Suprapubic skin (tissue), 4 donors: ENCODE results near the gene SLC16A10.

ENCODE experiments used
- EP300 ChIP-seq: sonication (generic); formaldehyde crosslinking; IDR thresholded peaks from one replicate; pipeline ENCODE4 v1.6.1; 2017; ENCODE audit warnings: antibody characterized with exemption
- POLR2A ChIP-seq, 2 donors: fragments of 450-650 bp; IDR thresholded peaks; one replicate each; pipeline ENCODE4 v1.6.1; 2017; ENCODE audit warnings: antibody characterized with exemption in 2 of 2, mild to moderate bottlenecking in 2 of 2, moderate library complexity in 2 of 2
- POLR2AphosphoS5 ChIP-seq, 3 donors: sonication (generic); formaldehyde crosslinking; IDR thresholded peaks; one replicate each; pipeline ENCODE4 v1.6.1; 2017; ENCODE audit warnings: antibody characterized with exemption in 3 of 3
- TF ChIP-seq, protein P1 (sequence below), 2 donors: fragments of 200-600 bp in 1 of 2; fragments of 450-650 bp in 1 of 2; sonication (generic) in 1 of 2; IDR thresholded peaks; one replicate each; pipeline ENCODE4 v1.5.1; 2016 to 2019; ENCODE audit warnings: antibody characterized with exemption in 2 of 2, mild to moderate bottlenecking in 1 of 2, moderate library complexity in 1 of 2

DNA sequence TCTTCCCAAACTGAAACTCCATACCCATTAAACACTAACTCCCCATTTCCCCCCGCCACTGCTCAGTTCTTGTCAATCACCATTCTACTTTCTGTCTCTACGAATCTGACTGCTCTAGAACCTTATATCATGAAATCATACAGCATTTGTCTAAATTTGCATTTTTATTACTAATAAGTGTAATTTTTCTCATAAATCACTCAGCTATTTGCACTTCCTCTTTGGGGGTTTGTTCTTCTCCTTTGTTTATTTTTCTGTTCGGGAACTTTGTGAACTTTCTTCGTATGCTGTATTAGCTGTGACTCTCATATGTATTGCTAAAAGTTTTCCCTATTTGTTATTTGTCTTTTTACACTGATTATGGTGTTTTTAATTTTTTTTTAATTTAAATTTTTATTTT lies 152.2 kb downstream of the SLC16A10 start:
- TF ChIP-seq, protein P1, sequence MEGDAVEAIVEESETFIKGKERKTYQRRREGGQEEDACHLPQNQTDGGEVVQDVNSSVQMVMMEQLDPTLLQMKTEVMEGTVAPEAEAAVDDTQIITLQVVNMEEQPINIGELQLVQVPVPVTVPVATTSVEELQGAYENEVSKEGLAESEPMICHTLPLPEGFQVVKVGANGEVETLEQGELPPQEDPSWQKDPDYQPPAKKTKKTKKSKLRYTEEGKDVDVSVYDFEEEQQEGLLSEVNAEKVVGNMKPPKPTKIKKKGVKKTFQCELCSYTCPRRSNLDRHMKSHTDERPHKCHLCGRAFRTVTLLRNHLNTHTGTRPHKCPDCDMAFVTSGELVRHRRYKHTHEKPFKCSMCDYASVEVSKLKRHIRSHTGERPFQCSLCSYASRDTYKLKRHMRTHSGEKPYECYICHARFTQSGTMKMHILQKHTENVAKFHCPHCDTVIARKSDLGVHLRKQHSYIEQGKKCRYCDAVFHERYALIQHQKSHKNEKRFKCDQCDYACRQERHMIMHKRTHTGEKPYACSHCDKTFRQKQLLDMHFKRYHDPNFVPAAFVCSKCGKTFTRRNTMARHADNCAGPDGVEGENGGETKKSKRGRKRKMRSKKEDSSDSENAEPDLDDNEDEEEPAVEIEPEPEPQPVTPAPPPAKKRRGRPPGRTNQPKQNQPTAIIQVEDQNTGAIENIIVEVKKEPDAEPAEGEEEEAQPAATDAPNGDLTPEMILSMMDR (IDR thresholded peaks at IDR 0.05): no peak
- no peak for TF ChIP-seq POLR2AphosphoS5 (IDR thresholded peaks at IDR 0.05)
- no peak for TF ChIP-seq POLR2A (IDR thresholded peaks at IDR 0.05)
- no peak for TF ChIP-seq EP300
